Activated naive CD4-positive, alpha-beta T cell treated with Interleukin-2 at 50 U/mL for 16 hours (primary cell): ENCODE results near the gene AKAP1.
A peak's percentile ranks its signal among the peaks of the same experiment; 100 is the strongest.

ENCODE experiments used
- DNase-seq: peaks from one replicate; pipeline ENCODE4 v3.0.0-alpha.2; 2020

Gene AKAP1

DNA sequence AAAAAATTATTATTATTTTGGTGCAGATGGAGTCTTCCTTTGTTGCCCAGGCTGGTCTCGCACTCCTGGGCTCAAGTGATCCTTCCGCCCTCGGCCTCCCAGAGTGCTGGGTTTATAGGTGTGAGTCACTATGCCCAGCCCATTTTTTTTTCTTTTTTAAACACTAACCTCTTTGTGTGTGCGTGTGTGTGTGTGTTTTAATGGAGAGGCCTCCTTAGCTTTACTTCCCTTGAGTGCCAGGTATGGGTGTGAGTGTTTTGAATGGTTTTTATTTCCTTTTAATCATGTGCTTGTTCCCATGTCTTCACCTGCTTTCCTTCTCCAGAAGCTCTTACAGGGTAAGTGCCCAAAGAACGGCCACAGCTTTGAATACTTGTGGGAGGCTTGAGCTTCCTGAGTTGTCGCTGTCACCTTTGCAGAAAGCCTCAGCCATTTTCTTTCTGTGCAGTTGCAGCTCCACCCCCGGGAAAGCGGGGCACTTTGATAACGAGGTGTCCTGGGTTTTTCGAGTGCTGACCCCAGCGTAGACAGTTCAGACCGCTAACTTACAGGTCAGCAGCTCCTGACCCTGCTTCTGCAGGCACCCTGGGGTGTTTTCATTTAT lies 22.6 kb downstream of the AKAP1 start:
- no peak for DNase-seq

DNA sequence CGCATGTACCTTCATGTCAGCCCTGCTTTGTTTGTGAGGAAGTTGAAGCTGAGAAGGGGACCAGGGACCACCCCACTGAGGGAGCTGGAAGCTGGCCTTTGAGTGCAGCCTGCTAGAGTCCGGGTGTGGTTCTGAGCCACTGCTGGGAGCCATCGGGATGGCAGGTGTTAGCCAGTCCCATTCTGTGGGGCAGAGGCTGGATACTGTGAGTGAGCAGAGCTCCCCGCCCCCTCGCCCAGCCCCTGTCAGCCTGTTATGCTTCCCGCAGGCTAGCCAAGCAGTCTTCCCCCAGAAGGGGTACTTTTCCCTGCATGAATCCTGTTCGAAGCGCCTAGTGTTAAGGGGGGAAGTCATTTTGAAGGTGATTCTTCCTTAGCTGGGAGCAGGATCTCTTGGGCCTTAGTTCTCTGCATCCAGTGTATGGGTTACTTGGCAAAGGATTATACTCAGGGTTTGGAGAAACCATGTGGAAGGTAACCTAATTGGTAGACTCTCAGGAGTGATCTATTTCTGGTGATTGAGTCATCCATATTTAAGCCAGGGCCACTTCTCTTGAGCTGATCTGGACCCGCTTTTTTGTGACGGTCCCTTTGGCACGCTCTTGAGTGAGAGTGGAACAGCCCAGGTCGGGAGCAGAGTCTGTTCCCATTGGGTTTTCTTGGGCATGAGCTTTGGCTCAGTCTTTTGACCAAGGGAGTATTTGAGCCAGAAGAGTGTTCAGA lies 23.8 kb downstream of the AKAP1 start:
- DNase-seq: no peak

DNA sequence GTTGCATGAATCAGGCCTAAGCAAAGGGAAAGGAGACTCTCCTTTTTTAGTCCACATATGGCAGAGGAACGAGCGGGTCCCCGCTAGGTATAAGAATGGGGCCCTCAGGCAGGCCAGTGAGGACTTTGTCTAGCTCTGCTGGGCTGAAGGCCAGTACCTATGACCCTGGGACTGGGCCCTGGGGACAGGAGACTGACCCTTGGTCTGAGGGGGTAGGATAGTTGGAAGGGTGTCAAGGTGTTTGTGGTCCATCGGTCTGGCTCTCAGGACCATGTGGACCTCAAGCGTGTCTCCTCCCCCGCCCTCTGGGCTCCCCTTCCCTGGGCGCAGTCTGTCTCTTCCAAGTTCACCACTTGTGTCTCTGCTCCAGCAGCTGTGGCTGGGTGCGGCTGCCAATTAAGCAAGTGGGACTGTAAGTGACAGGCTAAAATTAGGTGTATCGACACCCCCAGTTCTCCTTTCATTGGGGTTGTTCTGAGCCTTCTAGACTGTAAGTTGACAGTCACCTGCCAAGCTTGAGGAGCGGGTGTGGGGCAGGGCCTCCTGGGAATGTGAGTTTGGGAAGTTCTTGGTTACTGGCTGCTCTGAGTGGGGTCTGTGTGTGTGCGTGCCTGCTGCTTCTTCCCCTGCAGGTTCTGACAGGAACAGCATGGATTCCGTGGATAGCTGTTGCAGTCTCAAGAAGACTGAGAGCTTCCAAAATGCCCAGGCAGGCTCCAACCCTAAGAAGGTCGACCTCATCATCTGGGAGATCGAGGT lies 24.5 kb downstream of the AKAP1 start:
- DNase-seq: no peak

DNA sequence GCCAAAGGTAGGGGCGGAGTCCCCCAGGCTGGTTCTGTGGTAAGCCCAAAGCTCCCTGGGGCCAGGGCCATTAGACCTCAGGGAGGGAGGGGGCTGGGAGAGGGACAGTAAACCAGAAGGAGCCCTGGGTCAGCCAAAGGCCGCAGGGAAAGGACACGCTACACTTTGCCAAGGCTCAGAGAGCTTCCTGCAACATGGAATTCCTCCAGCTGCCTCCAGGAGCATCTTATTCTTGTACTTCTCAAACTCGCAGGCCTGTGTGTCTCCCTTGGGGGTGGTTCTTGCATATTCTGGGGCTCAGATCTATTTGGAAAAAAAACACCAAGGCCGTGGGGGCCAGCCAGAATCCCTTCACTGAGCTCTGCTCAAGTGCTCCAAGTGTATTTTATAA lies 25.1 kb downstream of the AKAP1 start:
- DNase-seq: no peak

DNA sequence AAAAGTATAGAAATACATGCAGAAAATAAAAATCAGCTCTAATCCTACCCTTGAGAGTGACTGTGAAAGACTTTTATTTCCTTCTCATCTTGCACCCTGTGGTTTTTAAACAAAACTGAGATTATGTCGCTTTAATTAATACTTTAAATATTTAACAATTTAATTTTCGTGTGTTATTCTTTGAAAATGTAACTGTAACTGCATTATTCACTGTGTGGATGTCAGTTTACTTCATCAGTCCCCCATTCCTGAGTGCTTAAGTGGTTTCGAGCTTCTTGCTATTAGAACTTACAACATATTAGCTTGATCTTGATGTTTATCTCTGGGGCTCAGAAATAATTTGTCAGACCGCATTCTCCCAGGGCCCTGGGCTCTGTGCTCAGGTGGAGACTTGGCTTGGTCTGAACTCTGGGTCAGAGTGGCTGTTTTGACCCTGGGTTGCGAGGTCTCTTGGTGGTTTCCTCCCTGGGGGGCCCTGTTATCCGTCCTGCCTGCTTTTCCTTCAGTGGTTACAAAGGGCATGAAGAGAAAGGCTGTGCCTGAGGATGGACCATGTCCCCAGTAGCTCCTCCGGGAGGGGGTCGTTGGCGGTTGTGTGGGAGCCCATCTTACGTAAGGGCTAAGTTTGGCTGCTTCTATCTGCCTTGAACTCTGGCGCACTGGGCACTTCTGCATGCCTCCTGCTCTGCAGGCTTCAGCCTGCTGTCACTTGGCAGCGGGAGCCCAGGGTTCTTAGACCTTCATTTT lies 25.7 kb downstream of the AKAP1 start:
- DNase-seq: no peak

DNA sequence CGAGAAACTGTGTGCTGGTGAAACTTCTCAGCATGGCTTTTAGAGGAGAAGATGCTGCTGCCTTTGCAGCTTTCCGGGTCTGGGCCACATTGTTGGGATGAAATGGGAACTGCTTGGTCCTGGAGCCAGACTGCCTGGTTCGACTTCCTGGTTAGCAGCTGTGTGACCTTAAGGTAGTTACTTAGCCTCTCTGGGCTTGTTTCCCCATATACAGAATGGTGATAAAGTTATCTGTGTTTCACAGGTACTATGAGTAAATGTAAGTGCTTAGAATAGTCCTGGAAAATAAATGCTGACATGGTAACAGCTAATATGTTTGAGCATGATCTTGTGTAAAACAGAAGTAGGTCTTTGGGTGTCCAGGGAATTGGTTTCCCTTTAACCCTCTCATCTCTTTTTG lies 26.3 kb downstream of the AKAP1 start:
- DNase-seq: no peak

DNA sequence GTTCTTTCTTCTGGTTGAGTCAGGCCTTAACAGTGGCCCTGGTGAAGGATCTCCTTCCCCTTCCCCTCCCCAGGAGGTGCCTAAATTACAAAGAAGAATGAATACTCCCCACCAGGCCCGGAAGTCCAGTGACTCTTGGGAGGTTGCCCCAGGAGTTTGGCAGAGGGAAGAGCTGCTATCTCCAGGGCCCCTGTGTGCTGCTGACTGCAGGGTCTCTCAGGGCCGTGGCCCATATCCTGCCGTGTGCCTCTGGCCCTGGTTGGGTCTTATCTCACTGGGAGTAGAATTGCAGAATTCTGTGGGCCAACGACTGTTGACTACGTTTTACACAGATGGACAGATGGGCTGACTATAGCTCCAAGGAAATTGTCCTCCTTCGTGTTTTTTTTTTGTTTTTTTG lies 28.0 kb downstream of the AKAP1 start:
- no peak for DNase-seq

DNA sequence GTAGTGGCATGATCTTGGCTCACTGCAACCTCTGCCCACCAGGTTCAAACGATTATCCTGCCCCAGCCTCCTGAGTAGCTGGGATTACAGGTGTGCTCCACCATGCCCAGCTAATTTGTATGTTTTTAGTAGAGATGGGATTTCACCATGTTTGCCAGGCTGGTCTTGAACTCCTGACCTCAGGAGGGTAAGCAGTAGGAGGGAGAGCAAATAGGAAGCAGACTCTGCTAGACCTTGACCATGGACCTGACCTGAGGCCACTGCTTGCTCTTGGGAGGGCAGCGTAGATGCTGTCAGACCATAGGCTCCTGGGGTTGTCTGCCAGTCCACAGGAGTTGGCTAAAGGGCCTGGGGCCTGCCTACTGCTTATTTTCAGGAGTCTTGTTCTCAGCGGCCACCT lies 28.6 kb downstream of the AKAP1 start:
- no peak for DNase-seq

DNA sequence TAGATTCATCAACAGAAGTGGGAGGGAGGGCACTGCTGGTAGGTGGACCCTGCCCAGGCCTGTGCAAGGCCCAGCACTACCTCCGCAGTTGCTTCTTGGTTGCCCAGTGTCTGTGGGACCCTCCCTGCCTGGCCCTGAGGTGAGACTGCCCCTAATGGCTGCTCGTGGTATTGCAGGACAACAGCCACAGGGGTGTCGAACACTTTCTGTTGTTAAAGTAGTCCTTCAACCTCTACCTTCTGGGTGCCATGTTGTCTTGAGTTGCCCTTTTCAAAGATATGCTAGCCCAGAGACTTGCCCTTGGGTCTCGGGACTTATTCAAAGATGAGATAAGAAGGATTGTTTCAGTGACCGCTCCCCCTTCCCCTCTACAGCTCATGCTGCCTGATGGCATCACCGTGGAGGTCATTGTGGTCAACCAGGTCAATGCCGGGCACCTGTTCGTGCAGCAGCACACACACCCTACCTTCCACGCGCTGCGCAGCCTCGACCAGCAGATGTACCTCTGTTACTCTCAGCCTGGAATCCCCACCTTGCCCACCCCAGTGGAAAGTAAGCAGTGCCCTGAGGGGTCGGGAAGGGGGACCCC lies 29.1 kb downstream of the AKAP1 start:
- DNase-seq: peak; percentile 72

DNA sequence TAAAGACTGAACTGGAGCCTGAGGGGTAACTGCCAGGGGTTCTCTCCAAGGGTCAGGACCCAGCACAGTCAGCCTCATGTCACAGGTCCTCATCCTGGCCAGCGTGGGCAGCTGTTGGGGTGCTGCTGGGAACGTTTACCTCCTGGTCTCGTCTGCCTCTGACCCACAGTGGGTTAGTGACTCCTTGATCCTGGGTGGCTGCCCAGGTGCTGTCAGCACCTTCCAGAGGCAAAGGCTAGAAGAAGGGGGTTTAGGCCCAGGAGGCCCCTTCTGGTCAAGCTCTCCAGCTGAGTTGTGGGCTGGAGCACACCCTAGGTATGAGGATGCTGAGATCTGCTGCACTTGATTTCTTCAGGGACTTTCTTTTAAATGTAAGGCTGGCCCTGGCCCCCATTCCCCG lies 30.3 kb downstream of the AKAP1 start:
- no peak for DNase-seq

DNA sequence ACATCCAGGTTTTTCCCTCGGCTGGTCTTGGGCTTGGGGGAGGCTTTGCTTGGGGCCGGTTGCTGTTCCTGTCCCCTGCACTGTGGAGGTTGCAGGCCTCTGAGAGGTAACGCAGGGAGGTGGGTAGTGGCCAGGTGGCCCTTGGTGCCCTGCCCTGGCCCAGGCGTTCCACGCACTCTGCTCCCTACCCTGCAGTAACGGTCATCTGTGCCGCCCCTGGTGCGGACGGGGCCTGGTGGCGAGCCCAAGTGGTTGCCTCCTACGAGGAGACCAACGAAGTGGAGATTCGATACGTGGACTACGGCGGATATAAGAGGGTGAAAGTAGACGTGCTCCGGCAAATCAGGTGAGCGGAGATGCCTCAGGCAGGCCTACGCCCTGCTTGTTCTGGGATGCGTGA lies 30.9 kb downstream of the AKAP1 start:
- DNase-seq: no peak

DNA sequence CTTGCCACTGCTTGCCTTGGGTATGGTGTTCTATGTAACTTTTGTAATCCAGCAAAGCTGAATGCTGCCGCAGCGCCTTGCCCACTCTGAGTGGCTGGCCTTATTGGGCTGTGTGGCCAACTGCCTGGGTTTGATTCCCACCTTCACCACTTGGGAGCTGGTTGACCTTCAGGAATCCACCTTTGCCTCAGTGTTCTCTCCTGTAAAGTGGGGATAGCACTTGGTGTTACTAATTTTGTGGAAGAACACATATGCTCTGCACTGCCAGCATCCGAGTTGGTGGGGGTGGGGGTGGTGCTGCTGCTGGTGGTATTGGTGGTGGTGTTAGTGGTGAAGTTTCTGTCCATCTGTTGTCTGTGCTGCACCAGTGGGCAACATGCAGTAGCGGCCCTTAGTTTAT lies 32.8 kb downstream of the AKAP1 start:
- no peak for DNase-seq

DNA sequence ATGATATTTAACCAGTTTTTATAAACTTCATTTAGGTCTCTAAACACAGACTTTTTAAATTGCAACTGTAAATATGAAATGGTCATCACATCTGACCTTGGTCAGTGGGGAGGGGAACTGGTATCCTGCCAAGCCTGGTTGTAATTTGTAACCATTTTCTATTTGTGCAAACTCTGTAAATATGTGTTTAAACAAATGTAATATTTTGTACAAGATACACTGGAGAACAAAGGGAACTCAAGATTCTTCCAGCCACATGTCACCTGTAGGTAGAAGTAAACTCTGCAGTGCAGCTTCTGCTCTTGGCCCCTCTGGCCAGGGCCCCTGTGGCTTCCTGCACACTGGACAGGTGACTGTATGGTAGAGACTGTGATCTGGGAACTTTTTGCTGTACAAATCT lies 35.8 kb downstream of the AKAP1 start:
- DNase-seq: no peak

DNA sequence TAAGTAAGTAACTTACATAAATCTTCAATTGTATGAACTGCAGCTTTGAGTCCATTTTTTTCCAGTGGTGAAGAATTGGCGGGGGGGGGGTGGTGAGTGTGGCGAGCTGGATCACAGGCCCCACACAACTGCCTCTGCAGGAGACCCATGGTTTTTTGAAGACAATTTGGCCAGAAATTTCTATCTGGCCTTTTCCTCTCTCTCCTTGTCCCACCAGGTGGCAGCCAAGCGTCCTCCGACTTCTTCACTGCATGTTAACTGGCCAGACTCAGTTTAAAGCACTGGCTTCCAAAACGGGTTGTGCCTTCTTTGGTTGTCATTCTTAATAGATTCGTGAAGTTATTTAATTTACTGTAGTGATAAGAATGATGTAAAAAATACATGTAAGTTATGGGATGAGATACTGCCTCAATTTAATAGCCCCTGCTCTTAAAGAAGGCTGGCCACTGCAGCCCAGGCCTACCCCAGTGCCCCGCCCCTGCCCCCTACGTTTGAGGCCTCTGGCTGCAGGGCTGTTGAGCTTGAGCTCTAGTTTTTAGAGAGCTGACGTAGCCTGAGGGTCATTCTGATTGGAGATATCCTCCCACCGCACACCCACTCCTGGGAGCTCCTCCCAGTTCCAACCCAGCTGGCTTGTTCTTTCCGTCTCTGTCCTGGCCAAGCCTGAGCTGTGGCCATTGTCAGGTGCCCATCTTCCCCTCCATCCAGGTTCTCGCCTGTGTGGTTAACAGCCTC lies 36.4 kb downstream of the AKAP1 start:
- DNase-seq: no peak

DNA sequence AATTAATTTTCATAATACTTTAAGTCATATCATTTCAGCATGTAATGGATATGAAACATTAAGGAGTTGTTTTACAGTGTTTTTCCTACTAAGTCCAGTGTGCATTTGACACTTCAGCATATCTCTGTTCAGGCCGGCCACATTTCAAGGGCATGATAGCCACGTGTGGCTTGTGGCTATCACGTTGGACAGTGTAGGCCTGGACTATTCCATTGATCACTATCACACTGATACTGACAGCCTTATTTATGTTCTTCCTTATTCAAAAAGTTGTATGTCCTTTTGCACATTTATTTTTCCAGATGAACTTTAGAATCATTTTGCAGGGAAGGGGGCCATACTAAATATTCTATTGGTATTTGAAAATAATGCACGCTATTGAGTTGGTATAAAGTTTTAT lies 39.0 kb downstream of the AKAP1 start:
- no peak for DNase-seq

DNA sequence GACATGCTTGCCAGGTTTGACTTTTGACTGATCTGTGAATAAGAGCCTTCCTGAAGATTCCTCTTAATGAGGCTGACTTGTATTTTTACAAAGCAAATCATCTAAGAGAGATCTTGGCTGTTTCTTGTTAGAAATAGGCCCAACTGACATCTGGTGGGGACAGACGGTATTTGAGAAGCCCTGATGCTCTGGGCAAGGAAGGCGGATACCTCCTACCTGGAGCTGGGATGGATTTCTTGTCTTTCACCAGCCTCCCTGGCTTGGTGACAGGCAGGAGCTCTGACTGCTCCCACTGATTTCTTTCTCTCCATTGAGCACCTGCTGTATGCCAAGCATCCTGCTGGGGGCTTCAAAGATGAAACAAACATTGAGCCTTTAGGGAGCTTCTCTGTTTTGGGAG lies 40.4 kb downstream of the AKAP1 start:
- DNase-seq: no peak

DNA sequence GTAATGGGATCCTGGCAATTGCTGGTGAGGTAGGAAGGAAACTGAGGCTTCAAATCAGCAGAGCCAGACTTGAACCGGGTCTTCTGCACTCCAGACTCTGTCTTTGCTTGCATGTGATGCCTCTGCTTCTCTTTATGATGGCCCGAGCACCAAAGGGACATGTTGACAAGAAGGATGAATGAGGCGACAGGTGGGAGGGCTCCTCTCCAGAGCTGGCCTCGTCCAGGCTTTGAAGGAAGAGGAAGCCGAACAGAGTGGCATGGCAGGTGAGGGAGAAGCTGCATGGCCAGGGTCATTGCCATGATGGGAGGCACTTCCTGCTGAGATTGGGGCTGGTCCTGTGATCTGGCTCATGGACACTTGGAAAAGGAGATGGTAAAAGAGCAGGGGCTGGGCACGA lies 40.8 kb downstream of the AKAP1 start:
- no peak for DNase-seq

DNA sequence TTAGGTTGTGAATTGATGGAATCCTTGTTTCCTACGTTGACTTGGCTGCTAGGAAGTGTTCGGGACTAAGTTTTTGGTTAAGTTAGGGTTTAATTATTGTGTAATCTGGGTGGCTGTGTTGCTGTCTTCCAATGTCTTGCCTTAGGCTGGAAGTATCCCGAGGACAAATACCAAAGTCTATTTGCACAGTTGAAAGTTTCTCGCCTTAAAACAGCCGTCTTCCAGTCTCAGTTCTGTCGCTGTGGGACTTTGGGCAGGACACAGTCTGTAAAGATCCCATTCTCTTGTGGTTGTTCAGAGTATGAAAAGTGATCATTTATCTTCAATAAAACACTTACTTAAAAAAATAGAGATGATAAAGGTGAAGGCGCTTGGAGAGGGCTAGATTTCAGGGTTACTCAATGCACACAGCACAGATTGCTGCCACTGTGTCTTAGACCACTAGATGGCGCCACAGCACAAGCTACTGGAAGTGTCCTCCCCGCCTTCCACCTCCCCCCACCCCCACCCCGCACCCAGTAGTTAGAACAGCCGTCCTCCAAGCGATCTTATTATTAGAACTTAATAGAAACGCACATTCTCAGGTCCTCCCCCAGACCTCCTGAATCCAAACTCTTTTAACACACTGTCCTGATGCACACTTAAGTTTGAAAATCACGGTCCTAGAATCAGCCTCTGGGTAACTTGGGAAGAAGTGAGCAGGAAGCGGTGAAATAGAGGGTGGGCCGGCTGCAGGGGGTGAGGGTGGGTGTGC lies 45.8 kb downstream of the AKAP1 start:
- peak; percentile 81 for DNase-seq

DNA sequence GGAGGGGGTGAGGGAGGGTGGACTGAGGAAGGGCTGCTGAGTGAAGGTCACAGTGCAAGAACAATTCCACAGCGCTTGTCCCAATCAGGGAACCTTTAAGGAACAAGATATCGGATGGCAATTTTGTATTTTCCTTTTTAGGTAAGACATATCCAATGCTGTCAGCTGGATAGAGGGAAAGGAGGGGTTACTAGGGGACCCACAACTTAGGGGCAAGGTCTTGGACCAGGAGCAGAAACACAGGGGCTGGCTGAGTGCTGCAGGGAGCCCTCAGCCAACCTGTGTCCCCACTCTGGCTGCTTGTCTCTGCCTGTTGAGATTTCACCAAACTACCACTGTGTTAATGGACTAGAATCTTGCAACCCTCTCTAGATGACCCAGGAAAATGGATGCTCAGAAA lies 47.6 kb downstream of the AKAP1 start:
- no peak for DNase-seq

DNA sequence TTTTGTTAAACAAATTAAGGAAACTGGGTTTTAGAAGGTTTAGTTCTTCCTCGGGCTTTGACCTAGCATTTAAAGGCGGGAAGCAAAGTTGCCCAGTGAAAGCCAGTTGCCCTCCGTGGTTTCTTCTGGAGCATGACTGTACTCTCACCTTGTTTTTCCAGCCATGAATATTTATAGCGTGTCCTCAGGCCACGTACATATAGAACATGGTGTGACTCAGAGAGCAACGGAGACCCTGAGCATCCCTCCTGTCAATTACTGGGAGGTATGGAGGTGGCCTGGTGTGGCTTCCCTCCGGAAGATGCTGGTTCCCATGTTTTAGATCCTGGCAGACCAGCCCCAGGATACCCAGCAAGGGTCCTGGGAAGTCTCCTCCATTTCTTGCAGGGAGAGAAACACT lies 48.4 kb downstream of the AKAP1 start:
- DNase-seq: no peak

DNA sequence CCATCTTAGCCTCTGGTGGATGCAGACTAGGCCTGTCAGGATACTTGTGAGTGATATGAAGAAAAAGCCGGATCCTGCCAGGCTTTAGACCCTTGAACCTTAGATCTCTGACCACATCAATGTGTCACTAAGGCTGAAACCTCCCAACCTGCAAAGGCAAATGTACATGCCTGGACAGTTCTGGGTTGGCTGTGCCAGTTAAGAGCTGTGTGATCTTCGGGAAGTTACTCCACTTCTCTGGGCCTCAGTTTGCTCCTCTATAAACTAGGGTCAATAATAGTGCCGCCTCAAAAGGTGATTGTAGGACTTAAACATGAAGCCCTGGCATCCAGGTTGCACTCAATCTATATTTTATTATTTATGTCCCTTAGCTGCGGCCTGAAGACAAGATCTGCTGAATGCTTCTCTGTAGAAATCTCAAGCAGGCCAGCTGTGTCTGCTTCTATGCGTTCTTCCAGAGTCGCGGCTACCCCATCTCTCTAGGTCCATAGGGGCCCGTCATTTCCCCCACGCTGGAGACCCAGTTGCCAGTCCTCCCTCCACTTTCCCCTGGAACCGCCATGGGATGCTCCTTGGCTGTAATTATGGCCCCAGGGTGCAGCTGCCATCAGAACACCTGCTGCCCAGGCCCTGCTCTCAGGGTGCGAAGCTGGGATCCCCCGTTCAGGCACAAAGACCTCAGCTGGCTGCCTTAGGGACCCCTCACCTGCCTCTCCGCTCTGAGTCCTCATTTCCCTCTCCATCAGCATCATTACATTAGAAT lies 50.2 kb downstream of the AKAP1 start:
- DNase-seq: no peak
